HG02973 (cell line): ENCODE data around the gene RIN1.
A peak's percentile ranks its signal among the peaks of the same experiment; 100 is the strongest.
"Not testable (repeated sequence)": the region's sequence is repeated elsewhere in the genome, so short reads cannot be mapped to it uniquely, and the experiment has no call there.

Experiments
- ATAC-seq: cut with Tn5 transposase; IDR thresholded peaks from one replicate; pipeline ENCODE4 v1.9.1; 2021; ENCODE audit warnings: moderate library complexity; ENCODE audit not compliant: unreplicated experiment

Gene RIN1

DNA sequence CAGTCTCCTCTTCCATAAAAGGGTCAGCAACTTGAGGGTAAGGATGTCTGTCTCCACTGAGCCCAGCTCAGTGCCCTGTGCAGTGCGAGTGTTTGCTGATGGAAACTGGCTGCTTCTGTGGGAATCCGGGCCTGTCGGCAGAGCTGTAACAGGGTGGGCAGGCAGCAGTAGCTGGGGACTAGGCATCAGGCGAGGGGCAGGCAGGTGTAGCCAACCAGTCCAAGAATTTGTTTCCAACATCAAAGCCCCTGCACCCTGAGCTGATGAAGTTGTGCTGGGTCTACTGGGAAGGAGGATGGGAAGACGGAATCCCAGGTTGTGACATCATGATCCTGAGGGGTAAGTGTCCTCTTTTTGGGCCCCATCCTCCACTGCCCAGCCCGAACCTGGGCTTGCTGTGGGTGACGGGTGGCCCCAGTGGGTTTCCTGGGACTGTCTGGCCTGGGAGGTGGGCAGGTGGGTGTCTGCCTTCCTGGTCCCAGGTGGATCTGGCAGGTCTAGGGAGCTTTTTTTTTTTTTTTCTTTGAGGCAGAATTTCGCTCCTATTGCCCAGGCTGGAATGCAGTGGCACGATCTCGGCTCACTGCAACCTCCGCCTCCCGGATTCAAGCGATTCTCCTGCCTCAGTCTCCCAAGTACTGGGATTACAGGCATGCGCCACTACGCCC, 24.3 kb upstream of the RIN1 start:
- ATAC-seq = no peak

DNA sequence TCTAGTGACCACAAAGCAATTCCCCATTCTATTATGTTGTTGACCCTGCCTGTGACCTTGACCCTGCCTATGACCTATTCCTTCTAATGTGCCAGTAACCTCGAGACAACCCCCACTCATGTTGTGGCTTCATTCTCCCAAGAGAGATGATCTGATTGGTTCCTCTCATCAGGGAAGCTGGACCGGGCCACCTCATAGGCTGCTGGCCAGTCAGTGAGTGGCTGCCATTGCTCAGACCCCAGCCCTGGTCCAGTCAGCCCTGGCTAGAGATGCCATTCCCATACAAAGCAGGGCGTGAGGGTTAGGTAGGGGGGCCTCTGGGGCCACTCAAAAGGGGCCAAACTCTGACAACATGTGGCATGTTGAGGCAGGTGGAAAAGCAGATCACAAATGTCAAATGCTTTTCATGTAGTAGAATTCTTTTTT, 23.4 kb upstream of the RIN1 start:
- ATAC-seq = no peak

DNA sequence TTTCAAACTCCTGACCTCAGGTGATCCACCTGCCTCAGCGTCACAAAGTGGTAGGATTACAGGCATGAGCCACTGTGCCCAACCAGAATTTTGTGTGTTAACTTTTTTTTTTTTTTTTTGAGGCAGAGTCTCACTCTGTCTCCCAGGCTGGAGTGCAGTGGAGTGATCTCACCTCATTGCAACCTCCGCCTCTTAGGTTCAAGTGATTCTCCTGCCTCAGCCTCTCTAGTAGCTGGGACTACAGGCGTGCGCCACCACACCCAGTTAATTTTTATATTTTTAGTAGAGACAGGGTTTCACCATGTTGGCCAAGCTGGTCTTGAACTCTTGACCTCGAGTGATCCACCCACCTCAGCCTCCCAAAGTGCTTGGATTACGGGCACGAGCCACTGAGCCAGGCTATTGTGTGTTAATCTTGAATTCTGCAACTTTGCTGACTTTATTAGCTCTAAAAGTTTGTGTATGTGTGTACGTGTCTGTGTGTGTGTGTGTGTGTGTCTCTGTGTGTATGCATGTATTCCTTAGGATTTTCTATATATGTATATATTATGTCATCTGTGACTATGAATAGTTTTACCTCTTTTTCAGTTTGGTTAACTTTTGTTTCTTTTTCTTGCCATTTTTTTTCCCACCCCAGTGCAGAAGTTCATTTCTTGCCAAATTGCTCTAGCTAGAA, 14.5 kb upstream of the RIN1 start:
- not testable (repeated sequence) for ATAC-seq

DNA sequence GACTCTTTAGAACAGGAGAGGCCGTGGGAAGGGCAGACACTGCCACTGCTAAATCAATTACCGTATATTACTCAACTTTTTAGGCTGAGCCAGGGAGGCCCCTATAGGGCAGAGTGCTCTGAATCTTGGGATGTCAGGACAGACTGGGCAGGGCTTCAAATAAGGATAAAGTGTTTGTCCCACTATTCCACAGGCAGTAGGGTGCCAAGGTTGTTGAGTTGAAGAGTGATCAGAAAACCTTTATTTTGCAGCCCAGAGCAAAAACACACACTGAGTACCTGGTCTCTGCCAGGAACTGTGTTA, 12.8 kb upstream of the RIN1 start:
- no peak for ATAC-seq

DNA sequence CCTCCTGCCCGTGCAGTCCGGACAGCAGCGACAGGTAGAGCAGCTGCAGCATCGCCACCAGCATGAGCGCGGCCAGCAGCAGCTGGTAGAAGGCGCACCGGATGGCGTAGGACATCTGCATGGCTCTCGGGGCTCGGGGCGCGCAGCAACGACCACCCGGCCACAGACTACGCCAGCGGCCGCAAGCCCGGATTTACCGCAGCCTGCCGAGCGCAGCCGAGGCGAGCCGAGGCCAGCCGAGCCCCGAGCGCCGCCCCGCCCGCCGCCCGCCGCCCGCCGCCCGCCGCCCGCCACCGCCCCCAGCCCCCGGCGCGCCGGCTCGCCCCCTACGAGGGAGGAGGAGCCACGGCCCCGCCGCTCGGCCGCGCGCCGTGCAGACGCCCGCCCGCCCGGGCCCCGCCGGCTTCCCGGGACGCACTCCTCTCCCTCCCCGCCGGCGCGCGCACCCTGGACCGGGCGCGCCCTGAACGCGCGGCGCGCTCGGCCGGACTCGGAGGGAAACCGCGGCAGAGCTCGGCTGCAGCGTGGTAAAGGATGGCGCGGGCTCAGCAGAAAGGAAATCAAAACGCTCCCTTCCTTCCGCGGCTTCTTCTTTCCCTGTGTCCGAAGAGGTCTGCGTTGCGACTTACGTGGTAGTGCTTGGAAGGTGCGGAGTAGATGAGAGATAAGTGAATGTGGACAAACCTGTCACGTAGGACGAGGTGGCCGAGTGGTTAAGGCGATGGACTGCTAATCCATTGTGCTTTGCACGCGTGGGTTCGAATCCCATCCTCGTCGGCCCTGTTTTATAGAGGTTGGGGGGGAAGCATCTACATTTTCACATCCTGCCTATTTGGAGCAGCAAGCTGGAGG, 11.4 kb upstream of the RIN1 start, which contains the start of gene B4GAT1:
Gene B4GAT1, minus strand, starts transcription at position 205 of the 852 bp plus-strand sequence. Its CDS starts 84 bp downstream, at position 121.
- ATAC-seq = peak; percentile 37

DNA sequence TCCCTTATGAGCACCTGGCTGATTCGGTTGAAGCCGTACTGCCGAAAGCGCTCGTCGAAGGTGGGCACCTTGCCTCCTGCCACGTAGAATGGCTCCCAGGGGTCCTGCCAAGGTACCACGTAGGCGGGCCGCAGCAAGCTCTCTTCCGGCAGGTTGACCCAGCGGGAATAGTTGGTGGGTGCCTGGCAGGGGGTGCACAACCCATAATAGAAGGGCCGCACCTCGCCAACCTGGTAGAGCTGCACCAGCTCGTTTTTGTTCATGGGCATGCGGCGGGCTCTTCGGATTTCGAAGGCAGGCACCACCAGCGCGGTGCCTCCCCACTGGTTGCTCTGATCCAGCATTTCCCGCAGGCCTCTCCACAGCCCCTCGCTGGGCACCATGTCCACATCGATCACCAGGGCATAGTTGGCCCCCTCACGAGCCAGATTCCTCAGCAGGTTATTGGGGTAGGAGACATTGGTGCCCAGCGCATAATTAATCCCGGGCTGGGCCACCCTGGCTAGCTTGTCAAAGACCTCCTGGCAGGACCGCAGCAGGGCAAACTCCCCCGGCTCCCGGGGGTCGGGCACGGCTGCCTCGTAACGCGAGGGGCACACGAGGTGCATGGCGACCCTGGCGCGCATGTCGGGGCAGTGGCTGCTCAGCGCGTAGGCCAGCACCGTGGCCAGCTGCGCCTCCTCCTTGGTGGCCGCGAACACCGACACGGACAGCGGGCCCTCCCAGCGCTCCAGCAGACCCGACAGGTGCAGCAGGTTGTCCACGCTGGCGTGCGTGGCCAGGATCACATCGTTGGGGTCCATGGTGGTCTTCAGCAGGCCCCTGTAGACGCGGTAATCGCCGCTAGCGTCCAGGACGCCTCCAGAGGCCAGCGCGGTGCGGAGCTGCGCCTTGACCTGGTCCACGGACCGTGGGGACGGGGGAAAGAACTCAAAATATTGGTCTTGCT, 10.5 kb upstream of the RIN1 start:
- no peak for ATAC-seq

DNA sequence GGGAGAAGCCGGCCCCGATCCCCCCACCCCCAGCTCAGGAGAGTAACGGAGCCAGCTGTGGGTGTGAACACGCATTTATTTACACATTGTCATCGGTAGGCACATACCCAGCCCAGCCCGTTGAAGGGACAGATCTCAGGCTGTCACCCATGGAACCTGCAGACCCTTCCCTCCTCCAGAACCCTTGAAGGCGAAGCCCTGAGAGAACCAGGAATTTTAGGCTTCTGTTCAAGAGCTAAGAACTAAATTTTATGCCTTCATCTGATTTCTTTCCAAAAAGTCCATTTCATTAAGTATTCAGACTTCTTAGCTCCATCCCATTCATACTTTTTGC, 9.0 kb upstream of the RIN1 start:
- no peak for ATAC-seq

DNA sequence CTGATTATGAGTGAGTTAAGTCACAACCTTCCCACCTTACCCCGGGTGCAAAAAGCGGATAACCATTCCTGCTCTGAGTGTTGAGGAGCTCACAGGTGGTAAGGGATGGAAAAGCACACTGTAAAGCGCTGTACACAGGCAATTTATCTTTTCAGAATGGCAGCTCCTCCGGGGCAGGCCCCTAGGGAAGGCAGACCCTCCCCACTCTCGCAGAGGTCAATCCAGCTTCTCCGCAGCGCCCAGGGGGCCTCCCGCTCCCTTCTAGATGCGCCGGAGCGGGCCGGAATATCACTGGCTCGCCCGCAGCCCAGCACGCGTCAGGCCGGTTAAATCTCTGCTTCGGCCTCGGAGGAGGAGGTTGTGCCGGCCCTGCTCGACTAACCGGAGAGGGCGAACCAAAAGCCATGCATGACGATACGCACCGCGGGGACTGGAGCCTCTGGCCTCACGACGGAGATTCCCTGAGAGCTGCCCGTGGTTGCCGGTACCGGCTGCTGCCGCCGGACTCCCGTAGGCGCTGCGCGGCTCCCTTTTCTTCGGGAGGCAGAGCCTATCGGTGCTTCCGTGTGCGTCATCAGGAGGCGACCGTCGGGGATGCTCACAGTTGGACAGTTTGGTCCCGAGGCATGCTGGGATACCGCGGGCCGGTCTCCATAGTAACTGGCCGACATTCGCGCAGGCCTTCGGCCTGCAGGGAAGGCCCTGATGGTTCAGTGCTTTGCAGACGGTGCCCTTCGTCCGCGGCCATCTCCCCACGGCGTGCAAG, 8.5 kb upstream of the RIN1 start, which contains the start of gene BRMS1:
Gene BRMS1, minus strand, starts transcription at position 555 of the 766 bp plus-strand sequence. CDS start 2,870 bp downstream, outside the sequence.
- peak; percentile 46 for ATAC-seq

DNA sequence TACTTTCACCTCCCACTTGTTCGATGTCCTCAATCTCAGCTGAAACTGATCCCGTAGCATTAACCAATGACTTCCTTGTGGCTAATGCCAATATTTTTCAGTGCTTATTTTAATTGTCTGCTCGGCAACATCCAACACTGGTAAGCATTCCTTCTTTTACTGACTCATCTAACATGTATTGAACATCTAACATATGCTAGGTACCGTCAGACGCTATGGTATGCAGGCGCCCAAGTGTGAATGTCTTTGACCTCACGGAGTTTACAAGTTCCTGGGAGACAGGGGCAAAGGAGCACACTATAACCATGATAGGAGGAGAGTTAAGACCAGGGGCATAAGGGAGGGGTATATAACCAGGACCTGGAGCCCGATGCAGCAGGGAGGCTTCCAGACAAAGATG, 6.9 kb upstream of the RIN1 start:
- no peak for ATAC-seq

DNA sequence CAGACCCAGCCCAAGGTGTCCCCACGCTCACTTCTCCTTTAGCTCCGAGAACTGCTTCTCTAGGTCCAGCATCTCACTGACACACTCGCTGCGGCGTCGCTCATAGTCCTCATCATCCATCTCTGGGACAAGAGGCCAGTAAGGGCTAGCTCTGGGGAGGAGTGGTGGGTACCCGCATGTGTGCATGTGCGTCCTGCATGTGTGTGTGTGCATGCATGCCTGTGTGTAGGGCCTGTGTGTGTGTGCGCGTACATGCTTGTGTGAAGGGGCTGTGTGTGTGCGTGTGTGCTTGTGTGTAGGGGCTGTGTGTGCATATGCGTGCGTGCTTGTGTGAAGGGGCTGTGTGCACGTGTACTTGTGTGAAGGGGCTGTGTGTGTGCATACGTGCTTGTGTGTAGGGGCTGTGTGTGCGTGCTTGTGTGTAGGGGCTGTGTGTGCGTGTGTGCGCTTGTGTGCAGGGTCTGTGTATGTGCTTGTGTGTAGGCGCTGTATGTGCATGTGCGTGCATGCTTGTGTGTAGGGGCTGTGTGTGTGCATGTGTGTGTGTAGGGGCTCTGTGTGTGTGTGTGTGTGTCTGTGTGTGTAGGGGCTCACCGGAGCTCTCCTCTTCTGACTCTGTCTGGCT, 5.4 kb upstream of the RIN1 start:
- no peak for ATAC-seq

DNA sequence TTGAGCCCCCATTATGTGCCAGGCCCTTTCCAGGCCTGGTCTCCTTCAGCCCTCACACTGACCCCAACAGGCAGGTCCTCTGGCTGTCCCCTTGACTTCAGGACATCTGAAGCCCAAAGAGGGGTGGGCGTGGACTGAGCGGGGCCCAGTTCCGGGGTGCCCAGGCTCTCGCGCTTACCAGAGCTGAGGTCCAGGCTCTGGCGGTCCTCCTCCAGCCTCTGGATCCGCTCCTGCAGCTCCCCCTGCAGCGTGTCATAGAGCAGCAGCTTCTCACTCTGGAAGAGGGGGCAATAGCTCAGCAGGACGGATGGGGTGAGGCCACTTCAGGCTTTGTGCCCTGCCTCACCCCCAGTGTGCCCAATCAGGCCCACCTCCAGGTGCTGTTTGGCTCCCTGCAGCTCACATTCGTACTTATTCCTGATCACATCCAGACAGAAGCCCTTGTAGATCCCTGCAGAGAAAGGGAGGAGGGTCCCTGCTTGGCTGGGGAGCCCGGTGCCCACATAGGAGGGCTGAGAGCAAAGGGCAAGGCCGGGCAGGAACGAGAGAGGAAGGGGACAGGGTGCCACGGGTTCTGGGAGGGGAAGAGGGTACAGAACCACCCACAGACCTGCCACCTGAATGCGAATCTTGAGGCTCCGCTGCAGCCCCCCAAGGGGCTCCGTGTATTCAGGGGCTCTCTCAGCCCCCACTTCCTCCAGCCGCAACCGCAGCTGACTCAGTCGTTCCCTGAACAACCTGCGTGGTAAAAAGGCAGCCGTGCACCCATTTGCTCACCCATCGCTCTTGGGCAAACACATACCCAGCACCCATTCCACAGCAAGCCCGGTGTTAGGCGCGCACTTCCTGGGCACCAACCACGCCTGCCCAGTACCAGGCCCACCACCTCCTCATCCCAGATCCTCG, 4.6 kb upstream of the RIN1 start:
- ATAC-seq = no peak

DNA sequence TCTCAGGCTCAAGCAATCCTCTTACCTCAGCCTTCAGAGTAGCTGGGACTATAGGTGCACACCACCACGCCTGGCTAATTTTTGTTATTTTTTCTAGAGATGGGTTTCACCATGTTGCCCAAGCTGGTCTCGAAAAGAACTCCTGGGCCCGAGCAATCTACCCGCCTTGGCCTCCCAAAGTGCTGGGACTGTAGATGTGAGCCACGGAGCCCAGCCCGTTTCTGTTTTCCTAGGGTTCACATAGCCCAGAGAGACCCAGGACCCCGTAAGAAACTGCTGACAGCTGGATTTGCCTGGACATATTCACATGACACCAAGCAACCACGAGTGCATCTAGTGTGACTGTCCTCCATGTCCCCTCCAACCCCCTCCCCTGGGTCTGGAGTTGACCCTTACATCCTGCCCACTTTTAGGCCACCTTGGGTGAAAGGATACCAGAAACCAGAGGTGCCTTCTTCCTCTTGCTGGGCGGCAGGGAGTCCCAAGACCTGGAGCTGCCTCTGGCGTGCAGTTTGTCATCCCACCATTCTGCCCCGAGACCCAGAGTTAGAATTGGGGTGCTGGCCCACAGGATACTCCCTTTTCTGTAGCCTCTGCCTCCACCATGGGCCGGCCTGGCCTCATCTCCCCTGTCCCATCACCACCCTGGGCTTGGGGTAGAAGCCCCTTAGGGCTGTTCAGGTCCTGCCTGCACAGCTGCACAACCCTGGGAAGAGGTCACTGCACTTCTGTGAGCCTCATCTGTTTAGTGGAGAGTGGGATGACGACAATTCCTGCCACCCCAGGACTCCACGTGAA, 3.7 kb upstream of the RIN1 start:
- ATAC-seq = no peak

DNA sequence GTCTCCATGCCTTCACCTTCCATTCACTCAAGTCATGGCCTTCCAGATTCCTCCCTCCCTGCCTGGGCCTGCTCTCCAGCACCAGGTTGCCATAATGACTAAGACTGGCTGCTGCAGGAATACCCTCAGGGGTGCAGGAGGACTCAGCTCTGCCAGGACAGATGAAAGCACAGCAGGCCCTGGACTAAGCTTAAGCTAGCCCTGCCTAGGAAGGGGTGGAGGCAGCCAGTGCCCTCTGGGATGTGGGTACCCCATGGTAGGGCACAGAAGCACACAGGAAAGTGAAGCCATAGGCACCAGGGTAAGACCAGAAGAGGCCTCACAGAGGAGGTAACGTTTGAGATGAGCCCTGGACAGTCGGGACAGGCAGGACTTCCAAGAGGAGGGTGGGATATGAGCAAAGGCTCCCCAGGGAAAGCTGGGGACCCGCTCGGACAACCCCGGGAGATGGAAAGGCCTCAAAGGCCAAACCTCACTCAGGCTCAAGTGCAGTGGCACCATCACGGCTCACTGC, 3.0 kb upstream of the RIN1 start:
- ATAC-seq = no peak

DNA sequence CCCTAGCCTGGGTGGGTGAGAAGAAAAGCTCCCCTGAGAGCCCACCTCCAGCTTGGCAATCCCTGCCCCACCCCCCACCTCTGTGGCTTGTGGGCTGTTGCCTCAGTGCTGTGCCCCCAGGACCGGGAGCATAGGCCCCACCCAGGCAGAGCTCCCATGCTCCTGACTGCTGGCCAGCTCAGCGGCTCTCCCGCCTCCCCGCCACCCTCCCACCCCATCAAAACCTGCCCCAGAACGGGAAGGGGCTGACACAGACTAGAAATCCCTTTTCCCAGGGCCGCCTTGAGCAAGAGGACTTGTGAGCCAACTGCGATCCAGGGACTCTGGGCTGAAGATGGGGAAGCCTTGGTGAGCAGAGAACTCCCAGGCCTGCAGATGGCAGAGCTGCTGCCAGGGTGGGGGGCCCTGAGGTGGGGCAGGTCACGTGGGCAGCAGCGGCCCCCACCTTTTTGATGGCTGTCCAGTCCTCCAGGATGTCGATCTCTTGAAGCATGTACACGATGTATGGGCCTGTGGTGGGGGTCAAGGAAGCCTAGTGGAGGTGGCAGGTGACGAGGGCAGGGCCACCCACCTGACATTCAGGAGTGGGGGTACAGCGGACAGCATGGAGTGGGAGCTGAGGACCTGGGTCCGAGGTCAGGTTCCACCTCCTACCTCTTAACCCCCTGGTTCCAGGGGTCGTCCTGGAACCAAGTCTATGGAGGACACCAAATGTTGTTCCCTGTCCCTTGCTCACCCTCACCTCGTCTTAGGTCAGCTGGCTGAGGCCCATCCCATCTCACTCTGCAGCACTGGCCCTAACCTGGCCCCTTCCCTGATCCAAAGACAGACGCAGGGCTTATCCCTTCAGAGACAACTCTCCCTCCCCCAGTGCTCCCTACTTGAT, 2.3 kb upstream of the RIN1 start:
- ATAC-seq = no peak

DNA sequence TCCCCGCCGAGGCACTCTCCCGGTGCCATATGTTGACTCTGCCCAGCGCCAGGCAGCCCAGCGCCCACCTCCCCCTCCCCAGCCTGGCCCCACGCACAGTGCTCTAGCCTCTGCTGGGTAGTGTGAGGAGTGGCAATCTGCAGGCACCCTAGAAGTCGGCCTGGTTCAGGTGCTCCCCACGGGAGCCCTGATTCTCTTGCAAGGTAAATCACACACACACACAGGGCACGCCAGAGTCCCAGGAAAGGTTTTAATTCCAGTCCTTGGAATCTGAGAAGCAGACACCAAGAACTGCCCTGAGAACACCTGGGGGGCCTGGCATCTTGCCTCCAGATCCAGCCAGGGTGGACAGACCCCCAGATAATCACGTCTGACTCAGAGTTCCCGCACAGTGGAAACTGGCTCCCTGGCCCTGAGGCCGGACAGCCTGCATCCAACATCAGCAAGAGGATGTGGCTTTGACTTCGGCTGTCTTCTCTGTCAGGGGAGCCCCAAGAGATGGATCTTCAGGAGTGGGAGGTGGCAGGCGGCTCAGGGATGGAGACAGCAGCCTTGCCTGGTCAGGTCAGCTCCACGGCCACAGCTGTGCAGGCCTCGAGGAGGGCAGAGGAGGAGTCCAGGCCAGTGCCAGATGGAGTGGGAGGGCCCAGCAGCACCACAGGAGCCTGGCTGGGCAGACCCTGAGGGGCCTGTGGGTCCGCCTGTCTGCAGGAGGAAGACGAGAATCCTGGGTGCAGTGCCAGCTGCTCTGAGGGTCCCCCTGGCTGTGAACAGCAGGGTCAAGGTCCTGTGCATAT, 1.1 kb upstream of the RIN1 start:
- no peak for ATAC-seq
